HEK293T (cell line): ENCODE data around the gene ZNF532.

Source experiments
- CTCF ChIA-PET: fragments of 350-600 bp; formaldehyde crosslinking; extraction: SDS; loops from one replicate; lab custom pipeline; 2021; ENCODE audit warnings: antibody characterized with exemption, inconsistent platforms; lab: Yijun Ruan, JAX
- POLR2A ChIA-PET: fragments of 350-600 bp; formaldehyde crosslinking; extraction: SDS; loops from one replicate; lab custom pipeline; 2020; ENCODE audit warnings: antibody characterized with exemption, inconsistent platforms; lab: Yijun Ruan, JAX
- DNase-seq: peaks from one replicate; pipeline ENCODE4 v3.0.0; 2012; ENCODE audit warnings: mixed read lengths; ENCODE audit errors: extremely low spot score
- ARNT ChIP-seq: fragments of 450-650 bp; IDR thresholded peaks from 2 replicates; pipeline ENCODE4 v1.6.1; 2017; ENCODE audit warnings: mild to moderate bottlenecking
- BHLHE40 ChIP-seq: fragments of 450-650 bp; IDR thresholded peaks from 2 replicates; pipeline ENCODE4 v1.6.1; 2016; ENCODE audit warnings: mild to moderate bottlenecking, moderate library complexity, borderline replicate concordance
- CTBP1 ChIP-seq: fragments of 450-650 bp; IDR thresholded peaks from 2 replicates; pipeline ENCODE4 v1.6.1; 2016; ENCODE audit warnings: borderline replicate concordance
- ELF4 ChIP-seq: fragments of 450-650 bp; IDR thresholded peaks from 2 replicates; pipeline ENCODE4 v1.6.1; 2017; ENCODE audit warnings: antibody characterized with exemption
- FOXA1 ChIP-seq: fragments of 450-650 bp; IDR thresholded peaks from 2 replicates; pipeline ENCODE4 v1.6.1; 2016; ENCODE audit warnings: mild to moderate bottlenecking
- FOXK2 ChIP-seq: fragments of 450-650 bp; IDR thresholded peaks from 2 replicates; pipeline ENCODE4 v1.6.1; 2016; ENCODE audit warnings: mild to moderate bottlenecking
- FOXM1 ChIP-seq: fragments of 450-650 bp; IDR thresholded peaks from 2 replicates; pipeline ENCODE4 v1.6.1; 2017; ENCODE audit warnings: mild to moderate bottlenecking, borderline replicate concordance
- HDGF ChIP-seq: fragments of 450-650 bp; IDR thresholded peaks from 2 replicates; pipeline ENCODE4 v1.6.1; 2017; ENCODE audit warnings: antibody characterized with exemption, borderline replicate concordance
- L3MBTL2 ChIP-seq: fragments of 450-650 bp; conservative IDR thresholded peaks from 2 replicates; pipeline ENCODE4 v1.6.1; 2016; ENCODE audit warnings: mild to moderate bottlenecking
- LEF1 ChIP-seq: fragments of 450-650 bp; IDR thresholded peaks from 2 replicates; pipeline ENCODE4 v1.6.1; 2017; ENCODE audit warnings: mild to moderate bottlenecking, borderline replicate concordance
- NFRKB ChIP-seq: fragments of 450-650 bp; IDR thresholded peaks from 2 replicates; pipeline ENCODE4 v1.6.1; 2016; ENCODE audit warnings: mild to moderate bottlenecking, moderate library complexity
- PKNOX1 ChIP-seq: fragments of 450-650 bp; IDR thresholded peaks from 2 replicates; pipeline ENCODE4 v1.6.1; 2016
- SP1 ChIP-seq: fragments of 450-650 bp; IDR thresholded peaks from 2 replicates; pipeline ENCODE4 v1.6.1; 2017
- SUZ12 ChIP-seq: fragments of 450-650 bp; IDR thresholded peaks from 2 replicates; pipeline ENCODE4 v1.6.1; 2016; ENCODE audit warnings: mild to moderate bottlenecking
- TARDBP ChIP-seq: fragments of 450-650 bp; IDR thresholded peaks from 2 replicates; pipeline ENCODE4 v1.6.1; 2016
- ZNF384 ChIP-seq: fragments of 450-650 bp; IDR thresholded peaks from 2 replicates; pipeline ENCODE4 v1.6.1; 2016

Gene ZNF532

DNA sequence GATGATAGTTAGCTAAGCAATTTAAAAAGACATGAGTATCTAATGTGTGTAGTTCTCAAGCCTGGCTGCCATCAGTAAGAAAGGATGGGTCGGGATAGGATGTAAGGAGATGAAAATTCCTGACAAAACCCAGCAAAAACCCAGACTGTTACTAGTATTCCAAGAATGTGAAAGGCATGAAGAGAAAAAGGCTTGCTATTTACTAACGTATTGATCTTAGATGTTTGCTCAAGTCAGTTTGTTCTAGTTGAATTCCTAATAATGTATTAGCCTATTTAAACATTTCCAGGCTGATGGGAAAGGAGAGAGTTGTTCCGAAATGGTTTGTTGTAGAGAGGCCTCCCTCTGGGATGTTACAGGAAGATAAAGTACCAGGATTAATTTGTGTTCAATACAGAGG, 88.2 kb downstream of the ZNF532 start:
- TF ChIP-seq ELF4 (no peak), SP1 (no peak), ARNT (no peak), TARDBP (no peak), SUZ12 (no peak)
- no peak for DNase-seq
- CTCF ChIA-PET = no interaction called here
- POLR2A ChIA-PET = no interaction called here

DNA sequence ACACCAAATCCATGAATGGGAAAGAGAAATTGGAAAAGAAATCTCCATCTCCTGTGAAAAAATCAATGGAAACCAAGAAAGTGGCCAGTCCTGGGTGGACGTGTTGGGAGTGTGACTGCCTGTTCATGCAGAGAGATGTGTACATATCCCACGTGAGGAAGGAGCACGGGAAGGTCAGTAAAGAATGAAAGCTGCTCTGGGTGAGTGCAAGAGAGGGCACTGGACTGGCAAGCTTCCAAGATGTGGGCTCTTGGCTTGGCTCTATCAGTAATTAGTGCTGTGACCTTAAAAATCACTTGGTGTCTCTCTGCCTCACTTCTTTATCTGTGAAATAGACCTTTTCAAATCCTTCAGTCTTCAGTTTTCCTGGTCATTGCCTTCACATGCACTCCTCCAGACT, 89.0 kb downstream of the ZNF532 start:
- ChIA-PET POLR2A (no interaction called here), CTCF (no interaction called here)
- no peak for TF ChIP-seq ARNT
- TF ChIP-seq NFRKB = no peak
- TF ChIP-seq TARDBP = no peak
- no peak for TF ChIP-seq FOXA1
- no peak for TF ChIP-seq ZNF384
- no peak for TF ChIP-seq SP1
- no peak for TF ChIP-seq FOXM1
- no peak for TF ChIP-seq L3MBTL2
- TF ChIP-seq FOXK2 = no peak
- no peak for TF ChIP-seq BHLHE40
- TF ChIP-seq ELF4 = no peak
- no peak for TF ChIP-seq HDGF
- no peak for TF ChIP-seq CTBP1
- DNase-seq = no peak

DNA sequence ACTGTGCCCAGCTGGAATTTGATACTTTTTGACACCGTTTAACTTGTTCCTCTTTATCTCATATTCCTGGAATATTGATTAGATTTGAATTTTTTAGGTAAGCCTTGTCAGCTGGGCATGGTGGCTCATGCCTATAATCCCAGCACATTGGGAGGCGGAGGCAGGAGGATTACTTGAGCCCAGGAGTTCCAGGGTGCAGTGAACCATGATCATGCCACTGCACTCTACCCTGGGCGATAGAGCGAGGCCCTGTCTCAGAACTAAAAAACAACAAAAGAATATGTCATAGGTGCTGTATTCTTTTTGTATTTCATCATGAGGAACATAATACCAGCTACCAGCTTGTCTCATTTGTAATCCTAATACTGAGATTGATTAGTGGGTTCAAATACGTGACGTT, 90.3 kb downstream of the ZNF532 start:
- POLR2A ChIA-PET = no interaction called here
- CTCF ChIA-PET = no interaction called here
- no peak for TF ChIP-seq SP1
- TF ChIP-seq ELF4 = no peak
- TF ChIP-seq FOXA1 = no peak
- no peak for TF ChIP-seq LEF1
- TF ChIP-seq NFRKB = no peak
- no peak for TF ChIP-seq CTBP1
- no peak for TF ChIP-seq L3MBTL2
- no peak for TF ChIP-seq BHLHE40
- TF ChIP-seq ARNT = no peak
- no peak for TF ChIP-seq SUZ12
- TF ChIP-seq PKNOX1 = no peak
- no peak for TF ChIP-seq FOXM1
- TF ChIP-seq TARDBP = no peak
- DNase-seq = no peak

GRCh38 chr18:58955738-58956137, 91.1 kb downstream of the ZNF532 start:
- POLR2A ChIA-PET = no interaction called here
- DNase-seq = no peak
- CTCF ChIA-PET = no interaction called here
- no peak for TF ChIP-seq TARDBP
- TF ChIP-seq L3MBTL2 = no peak
- no peak for TF ChIP-seq NFRKB
- TF ChIP-seq ZNF384 = no peak
- no peak for TF ChIP-seq FOXM1
- no peak for TF ChIP-seq FOXK2
- no peak for TF ChIP-seq FOXA1
- TF ChIP-seq LEF1 = no peak
- no peak for TF ChIP-seq SP1
- TF ChIP-seq HDGF = no peak
- TF ChIP-seq CTBP1 = no peak
- TF ChIP-seq ARNT = no peak
- TF ChIP-seq SUZ12 = no peak
- no peak for TF ChIP-seq PKNOX1
- TF ChIP-seq BHLHE40 = no peak
- no peak for TF ChIP-seq ELF4

GRCh38 chr18:58958628-58959027, 94.0 kb downstream of the ZNF532 start:
- no peak for TF ChIP-seq HDGF
- TF ChIP-seq ARNT = no peak
- ChIA-PET POLR2A (no interaction called here), CTCF (no interaction called here)
- no peak for DNase-seq

DNA sequence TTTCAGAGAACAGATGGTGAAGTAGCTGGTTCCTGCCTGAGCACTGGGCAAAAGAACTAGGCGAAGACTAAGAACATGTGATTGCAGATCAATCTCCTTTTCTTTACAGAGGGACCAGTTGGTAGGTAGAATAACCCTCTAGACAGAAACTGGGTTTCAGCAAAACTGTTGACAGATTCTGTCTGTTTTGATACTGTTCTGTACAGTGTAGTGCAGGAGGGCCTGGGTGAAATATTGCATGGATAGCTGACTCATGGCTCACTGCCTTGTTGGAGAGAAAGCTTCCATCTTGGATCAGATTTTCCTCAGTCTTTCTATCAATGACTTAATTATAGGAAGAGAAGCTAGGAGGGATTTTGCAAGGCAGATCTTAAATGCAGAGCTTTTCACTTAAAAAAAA, 95.8 kb downstream of the ZNF532 start:
- CTCF ChIA-PET = interaction anchor here (0.6 to 0.9 kb wide), 3 partner anchors 49 to 197 kb away, joined by 3 to 5 read pairs (median 3); no protein-coding TSS in a partner anchor
- POLR2A ChIA-PET = interaction anchor here (0.6 kb wide), 1 partner anchor 16 kb away, joined by 3 read pairs; no protein-coding TSS in a partner anchor
- no peak for DNase-seq
- TF ChIP-seq CTBP1 = no peak
- TF ChIP-seq L3MBTL2 = no peak
- no peak for TF ChIP-seq ARNT
- no peak for TF ChIP-seq SP1
- TF ChIP-seq ZNF384 = no peak

GRCh38 chr18:58960946-58961722, 96.5 kb downstream of the ZNF532 start:
- DNase-seq = no peak
- CTCF ChIA-PET = interaction anchor here (0.6 to 0.9 kb wide), 2 partner anchors 50 to 130 kb away, joined by 3 to 5 read pairs; no protein-coding TSS in a partner anchor
- no peak for TF ChIP-seq SUZ12
- no peak for TF ChIP-seq NFRKB
- TF ChIP-seq ELF4 = no peak
- no peak for TF ChIP-seq PKNOX1
- TF ChIP-seq LEF1 = no peak
- TF ChIP-seq HDGF = no peak
- no peak for TF ChIP-seq SP1
- no peak for TF ChIP-seq L3MBTL2
- TF ChIP-seq CTBP1 = no peak
- TF ChIP-seq TARDBP = no peak
- no peak for TF ChIP-seq ARNT
- TF ChIP-seq FOXA1 = no peak
- TF ChIP-seq ZNF384 = no peak
- no peak for TF ChIP-seq FOXK2
- no peak for TF ChIP-seq FOXM1
- POLR2A ChIA-PET = interaction anchor here (0.6 kb wide), 1 partner anchor 17 kb away, joined by 3 read pairs; no protein-coding TSS in a partner anchor
